ENCODE measurements around the gene DYNC1I2. TPM values are rescaled to one million over a fixed set of nuclear protein-coding genes. Genes with fewer than 3 reads are reported as not detected.

DYNC1I2 gene
- total RNA-seq, 1 experiment from 2014 or later: 39.4 TPM

DNA sequence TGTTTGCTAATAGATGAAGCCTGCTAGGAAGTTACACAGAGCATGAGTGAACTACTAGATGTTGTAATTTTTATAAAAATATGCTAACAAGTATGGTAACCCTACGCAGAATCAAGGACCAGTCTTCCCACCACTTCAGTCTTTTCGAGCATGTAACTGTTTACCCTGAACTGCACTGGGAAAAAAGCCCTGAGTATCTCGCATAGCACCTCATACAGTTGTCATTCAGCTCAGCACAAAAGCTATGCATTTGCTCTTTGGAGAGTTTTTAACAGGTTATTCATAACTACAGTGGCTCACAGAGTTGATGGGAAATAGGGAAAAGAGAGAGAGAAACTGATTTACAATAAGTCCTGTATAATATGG is 42.7 kb downstream of the DYNC1I2 start:
- H3K27ac ChIP-seq (ENCODE audit: low read depth, low read length): no peak overlapping the region
- H2AFZ ChIP-seq (ENCODE audit: low read depth, low read length, poor library complexity, severe bottlenecking): no peak overlapping the region
- ChIA-PET RAD21 (ENCODE audit: low non-redundant PET in 1 of 2, low total read pairs in 2 of 2, uncharacterized antibody in 2 of 2, unreplicated experiment in 2 of 2) (no interaction called here), POLR2A (no interaction called here), CTCF (no interaction called here)
- H3K4me3 ChIP-seq (replicated peaks in 1 of 2; ENCODE audit: low read depth in 1 of 2, low read length in 2 of 2): no peak overlapping the region
- no peaks in the 10 kb centered on the region for H3K27me3 ChIP-seq (ENCODE audit: insufficient read depth, low read length)
- intact Hi-C loops (cut with micrococcal nuclease): no loop called here
- peaks cover 12 to 31% of the 10 kb centered on the region in 2 experiments for H3K36me3 ChIP-seq (ENCODE audit: control insufficient read depth in 1 of 2, insufficient read depth in 2 of 2, low read length in 2 of 2)
- DNase-seq (ENCODE audit: low read depth, low spot score) (no peak), ATAC-seq (no peak)
- no TSS peak for BruUV-seq (replicated peaks)
- TF ChIP-seq JUND (IDR thresholded peaks at IDR 0.05) (no peak), CBX3 (IDR thresholded peaks at IDR 0.05; ENCODE audit: low read depth) (no peak), TCF7L2 (IDR thresholded peaks at IDR 0.05; ENCODE audit: borderline replicate concordance, extremely low read depth, insufficient read depth, insufficient read length) (no peak), EZH2 (IDR thresholded peaks at IDR 0.05) (no peak), POLR2AphosphoS5 (IDR thresholded peaks at IDR 0.05; ENCODE audit: low read depth, low read length) (no peak), CEBPB (IDR thresholded peaks at IDR 0.05; ENCODE audit: low read depth) (no peak), POLR2A (IDR thresholded peaks at IDR 0.05; ENCODE audit: borderline replicate concordance, extremely low read depth, insufficient read depth, insufficient read length) (no peak), SIN3A (IDR thresholded peaks at IDR 0.05; ENCODE audit: low read depth) (no peak)
- TF ChIP-seq, protein P1, sequence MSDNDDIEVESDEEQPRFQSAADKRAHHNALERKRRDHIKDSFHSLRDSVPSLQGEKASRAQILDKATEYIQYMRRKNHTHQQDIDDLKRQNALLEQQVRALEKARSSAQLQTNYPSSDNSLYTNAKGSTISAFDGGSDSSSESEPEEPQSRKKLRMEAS (IDR thresholded peaks at IDR 0.05): no peak
- TF ChIP-seq, protein P2, sequence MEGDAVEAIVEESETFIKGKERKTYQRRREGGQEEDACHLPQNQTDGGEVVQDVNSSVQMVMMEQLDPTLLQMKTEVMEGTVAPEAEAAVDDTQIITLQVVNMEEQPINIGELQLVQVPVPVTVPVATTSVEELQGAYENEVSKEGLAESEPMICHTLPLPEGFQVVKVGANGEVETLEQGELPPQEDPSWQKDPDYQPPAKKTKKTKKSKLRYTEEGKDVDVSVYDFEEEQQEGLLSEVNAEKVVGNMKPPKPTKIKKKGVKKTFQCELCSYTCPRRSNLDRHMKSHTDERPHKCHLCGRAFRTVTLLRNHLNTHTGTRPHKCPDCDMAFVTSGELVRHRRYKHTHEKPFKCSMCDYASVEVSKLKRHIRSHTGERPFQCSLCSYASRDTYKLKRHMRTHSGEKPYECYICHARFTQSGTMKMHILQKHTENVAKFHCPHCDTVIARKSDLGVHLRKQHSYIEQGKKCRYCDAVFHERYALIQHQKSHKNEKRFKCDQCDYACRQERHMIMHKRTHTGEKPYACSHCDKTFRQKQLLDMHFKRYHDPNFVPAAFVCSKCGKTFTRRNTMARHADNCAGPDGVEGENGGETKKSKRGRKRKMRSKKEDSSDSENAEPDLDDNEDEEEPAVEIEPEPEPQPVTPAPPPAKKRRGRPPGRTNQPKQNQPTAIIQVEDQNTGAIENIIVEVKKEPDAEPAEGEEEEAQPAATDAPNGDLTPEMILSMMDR (IDR thresholded peaks at IDR 0.05 in 2 of 3, conservative IDR thresholded peaks at IDR 0.05 in 1 of 3; ENCODE audit: borderline replicate concordance in 1 of 3, insufficient read depth in 1 of 3, low read depth in 2 of 3, low read length in 2 of 3): no peak
- no peaks in the 10 kb centered on the region for H3K79me2 ChIP-seq (ENCODE audit: insufficient read depth, low read length)
- H3K4me2 ChIP-seq (ENCODE audit: low read length): no peak overlapping the region
- no peaks in the 10 kb centered on the region for H3K9me2 ChIP-seq (ENCODE audit: insufficient read depth)
- no peak overlapping the region for H3K9ac ChIP-seq (ENCODE audit: low read length)
- no peaks in the 10 kb centered on the region for H4K20me1 ChIP-seq (ENCODE audit: insufficient read depth)
- no peaks in the 10 kb centered on the region for H3K9me3 ChIP-seq (ENCODE audit: control insufficient read depth in 1 of 2, insufficient read depth in 1 of 2, low read depth in 1 of 2, low read length in 2 of 2)
- no peaks in the 10 kb centered on the region for H3K4me1 ChIP-seq (ENCODE audit: control insufficient read depth in 1 of 2, insufficient read depth in 2 of 2, low read length in 2 of 2)
